Midbrain (tissue), 1 donor: Measurements from ENCODE around the gene LTN1.
"Not testable (repeated sequence)": the region's sequence is repeated elsewhere in the genome, so short reads cannot be mapped to it uniquely, and the experiment has no call there.

Experiments
- DNase-seq: peaks from one replicate; lab custom pipeline; 2025; lab: John Stamatoyannopoulos, UW

Gene LTN1, protein sequence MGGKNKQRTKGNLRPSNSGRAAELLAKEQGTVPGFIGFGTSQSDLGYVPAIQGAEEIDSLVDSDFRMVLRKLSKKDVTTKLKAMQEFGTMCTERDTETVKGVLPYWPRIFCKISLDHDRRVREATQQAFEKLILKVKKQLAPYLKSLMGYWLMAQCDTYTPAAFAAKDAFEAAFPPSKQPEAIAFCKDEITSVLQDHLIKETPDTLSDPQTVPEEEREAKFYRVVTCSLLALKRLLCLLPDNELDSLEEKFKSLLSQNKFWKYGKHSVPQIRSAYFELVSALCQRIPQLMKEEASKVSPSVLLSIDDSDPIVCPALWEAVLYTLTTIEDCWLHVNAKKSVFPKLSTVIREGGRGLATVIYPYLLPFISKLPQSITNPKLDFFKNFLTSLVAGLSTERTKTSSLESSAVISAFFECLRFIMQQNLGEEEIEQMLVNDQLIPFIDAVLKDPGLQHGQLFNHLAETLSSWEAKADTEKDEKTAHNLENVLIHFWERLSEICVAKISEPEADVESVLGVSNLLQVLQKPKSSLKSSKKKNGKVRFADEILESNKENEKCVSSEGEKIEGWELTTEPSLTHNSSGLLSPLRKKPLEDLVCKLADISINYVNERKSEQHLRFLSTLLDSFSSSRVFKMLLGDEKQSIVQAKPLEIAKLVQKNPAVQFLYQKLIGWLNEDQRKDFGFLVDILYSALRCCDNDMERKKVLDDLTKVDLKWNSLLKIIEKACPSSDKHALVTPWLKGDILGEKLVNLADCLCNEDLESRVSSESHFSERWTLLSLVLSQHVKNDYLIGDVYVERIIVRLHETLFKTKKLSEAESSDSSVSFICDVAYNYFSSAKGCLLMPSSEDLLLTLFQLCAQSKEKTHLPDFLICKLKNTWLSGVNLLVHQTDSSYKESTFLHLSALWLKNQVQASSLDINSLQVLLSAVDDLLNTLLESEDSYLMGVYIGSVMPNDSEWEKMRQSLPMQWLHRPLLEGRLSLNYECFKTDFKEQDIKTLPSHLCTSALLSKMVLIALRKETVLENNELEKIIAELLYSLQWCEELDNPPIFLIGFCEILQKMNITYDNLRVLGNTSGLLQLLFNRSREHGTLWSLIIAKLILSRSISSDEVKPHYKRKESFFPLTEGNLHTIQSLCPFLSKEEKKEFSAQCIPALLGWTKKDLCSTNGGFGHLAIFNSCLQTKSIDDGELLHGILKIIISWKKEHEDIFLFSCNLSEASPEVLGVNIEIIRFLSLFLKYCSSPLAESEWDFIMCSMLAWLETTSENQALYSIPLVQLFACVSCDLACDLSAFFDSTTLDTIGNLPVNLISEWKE (N-terminal part only)

DNA sequence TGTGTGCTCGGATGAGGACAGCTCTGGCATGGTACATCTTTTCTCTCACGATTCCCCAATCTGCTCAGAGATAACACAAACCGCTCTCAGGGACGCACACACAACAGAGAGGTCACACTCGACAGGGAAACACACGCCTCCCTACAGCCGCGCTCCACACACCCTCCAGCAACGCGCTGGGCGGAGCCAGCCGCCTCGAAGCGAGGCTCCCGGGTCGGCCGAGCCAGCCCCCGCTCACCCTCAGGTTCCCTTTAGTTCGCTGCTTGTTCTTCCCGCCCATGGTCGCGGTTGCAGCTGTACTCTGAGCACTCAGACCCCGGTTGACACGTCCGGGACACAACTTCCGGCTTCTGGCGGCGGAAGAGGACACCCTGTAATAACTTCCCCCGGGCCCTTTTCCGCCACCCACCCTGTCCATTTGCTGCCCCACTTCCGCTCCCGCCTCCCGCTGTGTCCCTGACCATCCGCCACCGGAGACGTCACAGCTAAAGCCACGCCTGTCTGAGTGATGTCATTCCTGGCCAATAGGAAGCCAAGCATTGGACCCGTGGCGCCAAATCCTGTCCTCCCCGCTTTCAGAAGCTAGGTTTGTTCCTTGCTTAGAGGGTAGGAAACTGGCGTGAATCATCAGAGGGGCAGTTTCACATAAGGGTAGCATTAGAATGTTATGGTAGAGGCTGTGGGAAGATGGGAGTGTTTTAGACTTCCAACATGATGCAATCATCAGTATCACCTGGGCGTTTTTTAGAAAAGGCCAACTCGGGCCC lies at the start of gene LTN1:
LTN1 (minus strand) TSS at position 352 of the 767 bp plus-strand sequence; CDS start at position 280, 72 bp downstream.
- peak; percentile 99 for DNase-seq

- DNase-seq, result no peak
These were observed 42.0 kb upstream of the LTN1 start for GRCh38 chr21:29034678-29035077.

GRCh38 chr21:29033871-29034270 lies 41.2 kb upstream of the LTN1 start:
- DNase-seq, result no peak

DNA sequence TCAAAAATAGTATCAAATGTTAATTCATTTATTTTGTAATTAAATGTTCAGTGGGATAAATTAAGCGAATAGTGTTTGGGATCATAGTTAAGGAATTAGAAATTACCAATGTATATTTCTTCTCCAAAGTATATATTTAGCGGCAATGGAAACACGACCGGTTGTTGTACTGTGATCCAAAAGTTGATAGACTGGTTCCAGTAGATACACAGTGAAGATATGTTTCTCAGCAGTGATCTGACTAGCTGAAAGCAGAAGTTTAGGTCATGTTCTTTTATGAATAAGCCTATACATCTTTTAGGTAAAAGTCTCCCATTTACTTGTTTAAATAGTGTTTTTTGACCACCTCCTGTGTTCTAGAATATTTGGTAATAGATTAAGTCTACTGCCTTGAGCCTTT lies 40.6 kb upstream of the LTN1 start:
- no peak for DNase-seq

DNA sequence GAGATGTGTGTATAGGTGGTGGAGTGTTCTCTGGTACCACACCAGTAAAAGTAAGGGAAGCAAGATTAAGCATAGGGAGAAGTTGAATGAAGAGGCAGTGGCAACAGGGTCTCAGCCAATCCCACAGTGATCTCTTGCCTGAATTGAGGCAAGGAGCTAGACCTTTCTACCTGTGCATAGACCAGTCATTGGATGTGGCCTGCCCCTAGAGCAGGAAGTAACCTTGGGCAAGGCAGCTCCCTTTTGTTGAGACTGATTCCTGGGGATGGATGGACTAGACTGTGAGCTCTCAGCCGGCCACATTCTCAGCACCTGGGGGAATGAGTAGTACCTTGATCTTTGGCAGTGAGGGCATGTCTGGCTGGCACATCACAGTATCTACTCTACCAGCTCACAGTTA lies 38.2 kb upstream of the LTN1 start:
- no peak for DNase-seq

DNA sequence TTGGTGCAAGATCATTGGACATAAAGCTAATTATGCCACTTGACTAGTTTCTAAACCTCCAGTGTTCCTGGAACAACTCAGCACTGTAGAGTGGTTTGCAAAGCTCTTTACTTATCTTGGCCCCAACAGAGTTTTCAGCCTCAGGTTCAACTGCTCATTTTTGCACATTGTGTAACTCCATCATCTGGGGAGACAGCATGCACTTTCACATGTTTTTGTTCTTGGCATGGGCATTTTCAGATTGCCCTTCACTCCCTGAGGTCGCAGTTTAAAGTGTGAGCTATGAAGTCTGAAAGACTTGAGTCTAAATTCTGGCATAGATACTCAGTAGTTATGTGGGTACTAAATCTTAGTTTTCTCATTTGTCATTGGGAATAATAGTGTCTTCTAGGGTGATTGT lies 36.8 kb upstream of the LTN1 start:
- no peak for DNase-seq

GRCh38 chr21:29025328-29025713 lies 32.6 kb upstream of the LTN1 start:
- no peak for DNase-seq

GRCh38 chr21:29024474-29025327 lies 32.0 kb upstream of the LTN1 start, which contains the start of gene USP16:
TSS of gene USP16 (plus strand) at chr21:29024668. CDS start at chr21:29027914, 3,246 bp downstream.
- DNase-seq, result peak; percentile 95

- no peak for DNase-seq
These were observed 29.5 kb upstream of the LTN1 start for GRCh38 chr21:29022166-29022565.

- no peak for DNase-seq
These were observed 25.9 kb upstream of the LTN1 start for GRCh38 chr21:29018540-29018939.

- no peak for DNase-seq
These were observed 25.1 kb upstream of the LTN1 start for GRCh38 chr21:29017639-29018237.

DNA sequence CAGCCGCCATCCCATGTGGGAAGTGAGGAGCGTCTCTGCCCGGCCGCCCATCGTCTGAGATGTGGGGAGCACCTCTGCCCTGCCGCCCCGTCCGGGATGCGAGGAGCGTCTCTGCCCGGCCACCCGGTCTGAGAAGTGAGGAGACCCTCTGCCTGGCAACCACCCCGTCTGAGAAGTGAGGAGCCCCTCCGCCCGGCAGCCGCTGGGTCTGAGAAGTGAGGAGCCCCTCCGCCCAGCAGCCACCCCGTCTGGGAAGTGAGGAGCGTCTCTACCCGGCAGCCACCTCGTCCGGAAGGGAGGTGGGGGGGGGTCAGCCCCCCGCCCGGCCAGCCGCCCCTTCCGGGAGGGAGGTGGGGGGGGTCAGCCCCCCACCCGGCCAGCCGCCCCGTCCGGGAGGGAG lies 18.6 kb upstream of the LTN1 start:
- not testable (repeated sequence) for DNase-seq

DNA sequence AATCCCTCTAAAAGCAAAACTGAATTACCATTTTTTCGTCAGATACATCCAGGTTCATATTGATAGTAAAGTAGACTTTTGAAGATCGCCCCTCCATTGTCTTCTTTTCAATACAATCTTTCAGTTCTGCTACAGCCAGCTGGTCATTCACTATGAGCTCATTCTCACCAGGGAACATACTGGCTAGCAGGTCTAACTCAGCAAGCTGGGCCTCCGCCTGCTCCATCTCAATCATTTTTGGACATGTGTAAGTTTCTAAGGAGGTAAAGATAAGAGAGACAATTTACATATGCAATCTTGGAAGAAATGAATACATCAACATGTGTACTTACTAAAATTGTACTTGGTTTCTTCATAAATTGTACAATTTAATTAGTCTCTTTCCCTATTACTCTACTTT lies 15.7 kb upstream of the LTN1 start:
- DNase-seq, result no peak

DNA sequence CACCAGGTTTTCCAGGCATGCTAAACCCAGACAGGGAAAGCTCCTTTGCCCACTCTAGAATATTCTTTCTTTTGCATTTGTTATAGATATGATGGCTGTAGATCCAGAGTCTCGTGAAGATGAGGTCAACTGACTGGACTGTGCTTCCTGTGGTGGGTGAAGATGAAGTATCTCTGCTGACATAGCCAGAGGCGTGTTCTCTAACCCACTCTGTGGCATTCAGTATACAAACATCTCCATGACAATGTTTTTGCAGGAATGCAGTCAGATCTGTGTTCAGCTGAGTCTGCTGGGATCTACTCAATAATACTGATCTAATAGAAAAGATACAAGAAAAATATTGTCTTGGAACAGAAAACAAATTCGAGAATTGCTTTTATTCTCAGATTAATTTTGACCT lies 15.1 kb upstream of the LTN1 start:
- DNase-seq, result no peak

DNA sequence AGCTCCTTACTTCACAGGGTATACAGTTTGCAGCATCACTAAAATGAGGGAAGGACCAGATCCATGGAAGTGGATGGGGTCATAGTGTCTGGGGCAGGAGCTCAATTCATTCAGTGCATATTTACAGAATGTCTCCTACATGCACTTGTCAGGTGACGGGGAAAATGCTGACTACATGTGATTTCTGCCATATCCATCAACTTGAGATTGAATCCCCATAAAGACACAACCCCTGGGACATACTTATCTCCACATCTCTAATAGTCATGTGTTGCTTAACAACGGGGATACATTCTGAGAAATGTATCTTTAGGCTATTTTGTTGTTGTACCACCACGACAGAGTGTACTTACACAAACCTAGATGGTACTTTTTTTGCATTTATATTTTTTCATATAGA lies 14.5 kb upstream of the LTN1 start:
- DNase-seq, result no peak

- no peak for DNase-seq
These were observed 13.0 kb upstream of the LTN1 start for GRCh38 chr21:29005696-29006095.

- DNase-seq, result peak; percentile 98
These were observed 9.9 kb upstream of the LTN1 start for GRCh38 chr21:29002442-29003144.

DNA sequence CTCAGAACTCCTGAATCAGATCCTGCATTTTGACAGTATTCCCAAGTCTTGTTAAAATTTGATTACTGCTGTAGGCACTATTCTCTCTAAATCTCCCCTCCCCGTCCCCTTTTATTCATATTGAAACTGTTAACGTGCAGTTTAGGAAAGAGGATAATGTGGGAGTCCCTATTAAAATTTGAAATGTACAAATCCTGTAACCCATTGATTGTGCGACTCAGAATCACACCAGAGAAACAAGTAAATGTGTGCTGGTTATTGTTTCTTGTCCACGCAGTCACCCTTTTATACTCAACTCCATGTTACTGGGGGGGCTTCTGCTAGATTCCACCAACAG lies 584 bp upstream of the LTN1 start:
- no peak for DNase-seq

- no peak for DNase-seq
These were observed 684 bp downstream of the LTN1 start for GRCh38 chr21:28991861-28992525.
